SU-DHL-6 (cell line): ENCODE data around the gene TLDC2.

Source experiments
- EZH2phosphoT487 ChIP-seq: fragments of 200-600 bp; sonication (generic), shearing (Covaris generic); conservative IDR thresholded peaks from 2 replicates; pipeline ENCODE4 v1.6.1; 2018; ENCODE audit warnings: mild to moderate bottlenecking, antibody characterized with exemption, low read length, moderate library complexity, mixed read lengths
- TF ChIP-seq, protein P1 (sequence below): fragments of 200-600 bp; sonication (generic); IDR thresholded peaks from one replicate; pipeline ENCODE4 v1.5.1; 2017; ENCODE audit warnings: antibody characterized with exemption, mild to moderate bottlenecking, low read length, moderate library complexity; ENCODE audit not compliant: insufficient read depth, poor library complexity, severe bottlenecking

DNA sequence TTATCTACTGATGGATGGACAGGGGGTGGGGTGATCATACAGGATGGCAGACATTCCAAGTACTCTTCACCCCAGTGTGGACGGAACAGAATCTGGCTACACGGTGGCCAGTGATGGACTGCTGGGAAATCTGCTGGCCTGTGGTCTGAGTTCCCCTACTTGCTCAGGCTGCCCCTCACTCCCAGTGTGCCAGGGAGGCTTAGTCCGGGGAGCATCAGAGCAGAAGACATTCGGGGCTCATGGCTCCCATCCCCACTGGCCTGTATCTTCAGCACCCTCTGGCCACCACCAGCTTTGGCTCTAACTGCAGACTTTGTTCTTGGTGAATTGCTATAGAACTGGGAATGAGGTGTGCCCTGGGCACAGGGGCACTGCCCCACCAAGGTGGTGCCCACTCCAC, 15.3 kb downstream of the TLDC2 start:
- TF ChIP-seq, protein P1, sequence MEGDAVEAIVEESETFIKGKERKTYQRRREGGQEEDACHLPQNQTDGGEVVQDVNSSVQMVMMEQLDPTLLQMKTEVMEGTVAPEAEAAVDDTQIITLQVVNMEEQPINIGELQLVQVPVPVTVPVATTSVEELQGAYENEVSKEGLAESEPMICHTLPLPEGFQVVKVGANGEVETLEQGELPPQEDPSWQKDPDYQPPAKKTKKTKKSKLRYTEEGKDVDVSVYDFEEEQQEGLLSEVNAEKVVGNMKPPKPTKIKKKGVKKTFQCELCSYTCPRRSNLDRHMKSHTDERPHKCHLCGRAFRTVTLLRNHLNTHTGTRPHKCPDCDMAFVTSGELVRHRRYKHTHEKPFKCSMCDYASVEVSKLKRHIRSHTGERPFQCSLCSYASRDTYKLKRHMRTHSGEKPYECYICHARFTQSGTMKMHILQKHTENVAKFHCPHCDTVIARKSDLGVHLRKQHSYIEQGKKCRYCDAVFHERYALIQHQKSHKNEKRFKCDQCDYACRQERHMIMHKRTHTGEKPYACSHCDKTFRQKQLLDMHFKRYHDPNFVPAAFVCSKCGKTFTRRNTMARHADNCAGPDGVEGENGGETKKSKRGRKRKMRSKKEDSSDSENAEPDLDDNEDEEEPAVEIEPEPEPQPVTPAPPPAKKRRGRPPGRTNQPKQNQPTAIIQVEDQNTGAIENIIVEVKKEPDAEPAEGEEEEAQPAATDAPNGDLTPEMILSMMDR: no peak
- no peak for TF ChIP-seq EZH2phosphoT487
